HUES64 (cell line): ENCODE measurements around the gene CTNNA2.

ENCODE experiments used
- H3K27ac ChIP-seq: 2 replicates; pipeline ENCODE4 v1.7.0; 2013; ENCODE audit warnings: low read depth, low read length, inconsistent platforms
- H3K27me3 ChIP-seq: 2 replicates; pipeline ENCODE4 v1.6.1; 2013; ENCODE audit warnings: mild to moderate bottlenecking, low read length; ENCODE audit not compliant: insufficient read depth
- H3K36me3 ChIP-seq: 2 replicates; pipeline ENCODE4 v1.6.1; 2013; ENCODE audit warnings: mild to moderate bottlenecking, low read length; ENCODE audit not compliant: insufficient read depth
- H3K4me1 ChIP-seq: 2 replicates; pipeline ENCODE4 v1.6.1; 2013; ENCODE audit warnings: mild to moderate bottlenecking, low read length, moderate library complexity; ENCODE audit not compliant: insufficient read depth
- H3K4me3 ChIP-seq: 2 replicates; pipeline ENCODE4 v1.5.1; 2013; ENCODE audit warnings: mild to moderate bottlenecking, low read length, moderate library complexity
- H3K9ac ChIP-seq: 2 replicates; pipeline ENCODE4 v1.6.1; 2013; ENCODE audit warnings: mild to moderate bottlenecking, low read depth, low read length
- H3K9me3 ChIP-seq: 2 replicates; pipeline ENCODE4 v1.6.1; 2013; ENCODE audit warnings: low read depth, low read length; ENCODE audit not compliant: insufficient read depth
- WGBS: fragments of 150-250, 120-280 bp; methylation state at CpG from one replicate; pipeline ENCODE4 v1.1.7; 2013; ENCODE audit warnings: missing lambda C conversion rate; 5-methylcytosine and 5-hydroxymethylcytosine counted together

The CTNNA2 gene

DNA sequence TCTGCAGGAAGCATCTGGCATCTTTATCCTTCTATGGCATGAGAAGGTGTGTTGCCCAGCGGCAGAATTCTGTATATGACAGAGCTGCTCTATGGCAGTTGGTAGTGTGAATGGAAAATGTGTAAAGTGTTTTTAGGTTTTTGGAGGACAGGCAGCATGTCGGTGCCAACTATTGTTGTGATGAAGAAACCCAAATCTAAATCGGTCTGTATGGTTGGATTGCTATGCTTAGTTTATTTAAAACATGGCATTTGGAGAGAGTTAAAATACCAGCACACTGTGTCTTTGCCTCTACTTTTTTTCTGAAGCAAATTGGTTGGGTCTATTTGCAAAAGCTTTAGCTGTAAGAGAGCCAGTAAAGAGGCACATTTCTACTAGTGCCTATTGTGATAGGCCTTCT lies 136.7 kb downstream of the CTNNA2 start:
- Histone ChIP-seq H3K36me3 (no peaks in the 10 kb centered on the region), H3K4me3 (no peak overlapping the region), H3K27me3 (no peaks in the 10 kb centered on the region), H3K27ac (no peak overlapping the region), H3K9ac (no peak overlapping the region), H3K9me3 (no peaks in the 10 kb centered on the region), H3K4me1 (peaks cover 4% of the 10 kb centered on the region)
- WGBS, result 94% methylated on average over 3 of the region's 3 CpGs

DNA sequence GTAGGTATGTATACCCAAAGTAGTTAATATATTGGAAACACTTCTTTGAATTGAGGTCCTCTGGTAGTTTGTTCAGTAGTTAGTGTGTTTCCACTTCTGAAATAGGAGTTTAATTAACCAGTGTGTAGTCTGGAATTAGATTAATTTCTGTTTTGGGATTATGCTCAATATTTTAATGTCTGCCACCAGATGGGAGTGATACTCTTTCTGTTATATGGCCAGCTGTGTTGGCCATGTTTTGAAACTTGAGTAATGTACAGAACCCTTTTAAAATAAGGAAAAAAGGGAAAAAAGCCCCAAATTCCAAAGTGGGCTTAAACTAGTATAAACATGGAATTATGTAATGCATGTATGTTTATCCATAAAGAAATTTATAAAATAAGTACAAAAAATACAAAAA lies 147.7 kb downstream of the CTNNA2 start:
- no peaks in the 10 kb centered on the region; the same call in 1 of the 2 replicates for H3K9me3 ChIP-seq
- no peaks in the 10 kb centered on the region for H3K4me1 ChIP-seq
- H3K36me3 ChIP-seq, result no peaks in the 10 kb centered on the region
- no peak overlapping the region for H3K27ac ChIP-seq
- no peak overlapping the region for H3K4me3 ChIP-seq
- no peaks in the 10 kb centered on the region for H3K27me3 ChIP-seq
- H3K9ac ChIP-seq, result no peak overlapping the region

DNA sequence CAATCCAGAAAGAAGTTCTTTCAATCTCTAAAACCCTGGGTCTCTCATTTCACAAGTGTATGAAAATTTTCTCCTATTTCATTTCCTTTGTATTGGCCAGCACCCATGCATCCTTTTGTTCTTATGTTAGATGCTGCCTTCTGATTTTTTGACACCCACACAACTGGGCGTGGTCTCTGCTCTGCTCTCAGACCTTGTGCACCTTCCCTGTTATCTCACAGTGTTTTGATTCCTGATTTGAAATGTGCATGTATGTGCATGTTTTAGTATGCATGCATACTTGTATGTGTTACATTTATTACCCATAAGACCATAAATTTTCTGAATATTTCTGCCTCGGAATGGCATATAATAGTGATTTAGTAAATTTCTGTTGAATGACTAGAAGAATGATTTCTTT lies 152.2 kb downstream of the CTNNA2 start:
- 94% methylated on average over 2 of the region's 2 CpGs for WGBS
- Histone ChIP-seq H3K27ac (no peak overlapping the region), H3K4me1 (no peaks in the 10 kb centered on the region), H3K4me3 (no peak overlapping the region), H3K27me3 (no peaks in the 10 kb centered on the region), H3K9ac (no peak overlapping the region), H3K36me3 (no peaks in the 10 kb centered on the region), H3K9me3 (no peaks in the 10 kb centered on the region; the same call in 1 of the 2 replicates)

DNA sequence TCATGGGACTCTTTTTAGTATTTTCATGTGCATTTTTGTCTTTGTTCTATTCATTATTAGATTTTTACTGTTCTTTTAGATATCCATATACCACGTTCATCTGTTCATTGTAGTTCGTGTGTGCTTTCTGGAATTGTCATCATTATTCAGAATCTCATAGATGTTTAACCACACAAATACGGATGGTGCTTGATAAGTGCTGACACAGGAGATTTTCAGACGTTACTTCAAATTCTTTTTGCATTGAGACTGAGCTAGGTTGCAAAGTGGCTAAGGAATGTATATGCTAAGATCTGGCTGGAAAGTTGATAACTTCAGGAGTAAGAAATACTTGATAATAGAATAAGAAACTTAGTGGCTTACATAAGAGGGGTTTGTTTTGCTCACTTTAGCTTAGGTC lies 153.6 kb downstream of the CTNNA2 start:
- H3K9me3 ChIP-seq, result no peaks in the 10 kb centered on the region; the same call in 1 of the 2 replicates
- H3K27ac ChIP-seq, result no peak overlapping the region
- no peaks in the 10 kb centered on the region for H3K27me3 ChIP-seq
- H3K4me3 ChIP-seq, result no peak overlapping the region
- no peaks in the 10 kb centered on the region for H3K36me3 ChIP-seq
- 91% methylated on average over 4 of the region's 4 CpGs for WGBS
- no peaks in the 10 kb centered on the region for H3K4me1 ChIP-seq
- H3K9ac ChIP-seq, result no peak overlapping the region

GRCh38 chr2:79669714-79670113 lies 156.9 kb downstream of the CTNNA2 start:
- Histone ChIP-seq H3K4me3 (no peak overlapping the region), H3K36me3 (no peaks in the 10 kb centered on the region), H3K27ac (no peak overlapping the region), H3K27me3 (no peaks in the 10 kb centered on the region), H3K9ac (no peak overlapping the region), H3K9me3 (no peaks in the 10 kb centered on the region; the same call in 1 of the 2 replicates), H3K4me1 (no peaks in the 10 kb centered on the region)
- 85% methylated on average over 5 of the region's 5 CpGs for WGBS

GRCh38 chr2:79670198-79670597 lies 157.3 kb downstream of the CTNNA2 start:
- no peaks in the 10 kb centered on the region for H3K27me3 ChIP-seq
- H3K36me3 ChIP-seq, result no peaks in the 10 kb centered on the region
- no peaks in the 10 kb centered on the region for H3K4me1 ChIP-seq
- no peaks in the 10 kb centered on the region; the same call in 1 of the 2 replicates for H3K9me3 ChIP-seq
- H3K4me3 ChIP-seq, result no peak overlapping the region
- no peak overlapping the region for H3K9ac ChIP-seq
- H3K27ac ChIP-seq, result no peak overlapping the region
- WGBS, result 57% methylated on average over 11 of the region's 11 CpGs

DNA sequence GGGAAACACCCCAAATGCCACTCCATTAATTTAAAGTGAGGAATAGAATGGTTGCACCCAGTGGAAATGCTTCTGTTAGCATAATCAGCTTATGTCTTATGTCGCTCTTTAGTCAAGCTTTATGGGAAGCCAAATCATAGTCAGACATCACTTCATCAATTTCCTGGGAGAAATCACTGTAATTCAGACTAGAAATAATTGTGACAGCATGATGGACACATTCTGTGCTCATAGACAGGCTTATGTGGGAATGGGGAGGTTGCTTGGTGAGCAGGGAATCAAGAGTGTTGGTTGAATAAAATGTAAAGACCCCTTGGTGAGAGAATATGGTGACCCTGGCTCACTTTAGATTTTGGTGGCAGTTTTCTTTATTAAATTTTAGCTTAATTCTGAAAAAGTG lies 174.0 kb downstream of the CTNNA2 start:
- H3K9me3 ChIP-seq, result peaks cover 3% of the 10 kb centered on the region; the same call in 1 of the 2 replicates
- no peaks in the 10 kb centered on the region for H3K27me3 ChIP-seq
- WGBS, result 100% methylated on average over 1 of the region's 1 CpG
- no peak overlapping the region for H3K27ac ChIP-seq
- H3K36me3 ChIP-seq, result no peaks in the 10 kb centered on the region
- H3K4me3 ChIP-seq, result no peak overlapping the region
- no peaks in the 10 kb centered on the region for H3K4me1 ChIP-seq
- no peak overlapping the region for H3K9ac ChIP-seq

- H3K36me3 ChIP-seq, result no peaks in the 10 kb centered on the region
- no peak overlapping the region for H3K27ac ChIP-seq
- H3K9me3 ChIP-seq, result no peaks in the 10 kb centered on the region
- H3K4me3 ChIP-seq, result no peak overlapping the region
- H3K27me3 ChIP-seq, result no peaks in the 10 kb centered on the region
- H3K4me1 ChIP-seq, result no peaks in the 10 kb centered on the region
- no peak overlapping the region for H3K9ac ChIP-seq
These were observed 182.4 kb downstream of the CTNNA2 start for GRCh38 chr2:79695248-79695647.

- Histone ChIP-seq H3K4me1 (no peaks in the 10 kb centered on the region), H3K4me3 (no peak overlapping the region), H3K9ac (no peak overlapping the region), H3K36me3 (no peaks in the 10 kb centered on the region), H3K27ac (no peak overlapping the region), H3K27me3 (no peaks in the 10 kb centered on the region), H3K9me3 (no peaks in the 10 kb centered on the region)
- 90% methylated on average over 2 of the region's 2 CpGs for WGBS
These were observed 184.3 kb downstream of the CTNNA2 start for GRCh38 chr2:79697200-79697599.

DNA sequence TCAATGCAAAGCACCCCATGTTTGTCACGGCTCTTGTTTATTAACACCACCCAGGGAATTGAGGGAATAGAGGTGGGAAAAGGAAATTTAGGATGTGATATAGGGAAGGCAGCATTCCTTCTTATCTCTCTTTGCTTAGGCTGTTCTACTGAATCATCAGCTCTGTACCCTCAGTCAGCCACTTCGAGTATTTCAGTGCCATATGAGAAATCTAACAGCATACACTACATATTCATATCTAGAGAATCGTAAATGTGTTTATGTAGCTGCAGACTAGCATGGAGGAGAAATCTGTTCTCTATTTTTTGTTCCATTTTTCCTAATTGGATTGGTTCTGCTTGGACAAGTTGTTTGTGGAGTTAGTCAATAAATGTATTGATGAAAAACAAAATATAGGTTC lies 187.8 kb downstream of the CTNNA2 start:
- Histone ChIP-seq H3K9me3 (no peaks in the 10 kb centered on the region), H3K4me3 (no peak overlapping the region), H3K27me3 (no peaks in the 10 kb centered on the region), H3K27ac (no peak overlapping the region), H3K36me3 (no peaks in the 10 kb centered on the region), H3K9ac (no peak overlapping the region), H3K4me1 (no peaks in the 10 kb centered on the region)
- 95% methylated on average over 3 of the region's 3 CpGs for WGBS

DNA sequence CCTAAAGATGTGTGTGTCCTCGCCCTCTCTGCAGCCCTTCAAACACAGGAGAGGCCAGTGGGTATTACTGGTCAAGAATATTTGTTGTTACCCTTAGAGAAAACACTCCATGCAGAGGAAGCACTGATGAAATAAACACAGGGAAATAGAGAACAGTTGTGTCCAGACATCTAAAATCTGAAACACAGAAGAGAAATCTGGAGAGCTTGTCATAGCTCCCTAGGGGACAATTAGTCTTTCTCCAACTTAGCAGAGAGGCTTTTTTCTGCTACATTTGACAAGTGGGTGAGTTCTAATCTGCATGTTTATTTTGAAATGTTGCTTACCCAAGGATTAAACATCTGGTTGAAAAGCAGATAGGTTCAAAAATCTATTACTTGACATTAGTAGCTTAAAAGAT lies 190.1 kb downstream of the CTNNA2 start:
- H3K27ac ChIP-seq, result no peak overlapping the region
- H3K4me1 ChIP-seq, result no peaks in the 10 kb centered on the region
- H3K36me3 ChIP-seq, result no peaks in the 10 kb centered on the region
- H3K9ac ChIP-seq, result no peak overlapping the region
- no peaks in the 10 kb centered on the region for H3K9me3 ChIP-seq
- 85% methylated on average over 1 of the region's 1 CpG for WGBS
- no peak overlapping the region for H3K4me3 ChIP-seq
- H3K27me3 ChIP-seq, result no peaks in the 10 kb centered on the region

DNA sequence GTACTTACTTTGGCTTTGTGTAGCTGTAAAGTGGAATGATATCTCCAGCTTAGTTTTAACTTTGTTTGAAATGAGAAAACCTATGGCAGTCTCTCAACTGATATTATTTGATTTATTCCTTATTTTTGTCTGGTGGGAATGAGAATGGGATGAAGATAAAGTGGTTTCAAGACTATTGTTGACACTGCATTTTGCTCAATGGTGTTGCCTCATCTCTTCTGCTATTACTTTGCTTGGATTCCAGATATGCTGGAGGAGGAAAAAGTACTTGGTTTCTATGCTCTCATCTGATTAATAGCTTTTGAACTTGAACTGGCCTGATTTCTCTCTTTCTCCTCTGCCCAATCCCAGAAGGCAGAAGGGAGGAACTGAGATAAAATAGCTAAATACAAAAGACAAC lies 198.2 kb downstream of the CTNNA2 start:
- H3K4me3 ChIP-seq, result no peak overlapping the region
- no peaks in the 10 kb centered on the region for H3K9me3 ChIP-seq
- H3K27me3 ChIP-seq, result no peaks in the 10 kb centered on the region
- H3K4me1 ChIP-seq, result peaks cover 4% of the 10 kb centered on the region; the same call in 1 of the 2 replicates
- H3K27ac ChIP-seq, result no peak overlapping the region
- H3K9ac ChIP-seq, result no peak overlapping the region
- no peaks in the 10 kb centered on the region for H3K36me3 ChIP-seq
